Esophagus muscularis mucosa (tissue), 4 donors: ENCODE data around the gene AK4. TPM values are rescaled to one million over a fixed set of nuclear protein-coding genes. Genes with fewer than 3 reads are reported as not detected.

Experiments
- DNase-seq: peaks from one replicate; pipeline ENCODE4 v3.0.0-alpha.2; 2017; ENCODE audit errors: extremely low spot score
- H3K27ac ChIP-seq, 4 donors: fragments of 200-600 bp; sonication (generic); replicated peaks in 1 of 4; 1 replicate in 3 of 4; 2 replicates in 1 of 4; pipeline ENCODE4 v1.5.1; 2016 to 2019; ENCODE audit warnings: mild to moderate bottlenecking in 1 of 4
- H3K27me3 ChIP-seq, 4 donors: fragments of 200-600 bp; sonication (generic); one replicate each; pipeline versions ENCODE4 v1.5.1 to v1.6.0; 2016 to 2019
- H3K36me3 ChIP-seq, 4 donors: fragments of 200-600 bp; sonication (generic); one replicate each; pipeline ENCODE4 v1.5.1; 2016 to 2019
- H3K4me1 ChIP-seq, 4 donors: fragments of 200-600 bp; sonication (generic); one replicate each; pipeline ENCODE4 v1.5.1; 2016 to 2019
- H3K4me3 ChIP-seq, 4 donors: fragments of 200-600 bp; sonication (generic); 1 replicate in 2 of 4; 2 replicates in 2 of 4; pipeline ENCODE4 v1.5.1; 2016 to 2019; ENCODE audit warnings: mild to moderate bottlenecking in 4 of 4, moderate library complexity in 1 of 4
- H3K9me3 ChIP-seq, 4 donors: fragments of 200-600 bp; sonication (generic); 1 replicate in 3 of 4; 2 replicates in 1 of 4; pipeline ENCODE4 v1.5.1; 2016 to 2019
- CTCF ChIP-seq, 3 experiments: fragments of 200-600 bp in 2 of 3; fragments of 450-650 bp in 1 of 3; sonication (generic) in 2 of 3; IDR thresholded peaks; one replicate each; pipeline ENCODE4 v1.5.1; 2017 to 2019; ENCODE audit warnings: antibody characterized with exemption in 3 of 3, mild to moderate bottlenecking in 2 of 3, moderate library complexity in 1 of 3
- EP300 ChIP-seq: sonication (generic); formaldehyde crosslinking; IDR thresholded peaks from one replicate; pipeline ENCODE4 v1.6.1; 2017; ENCODE audit warnings: antibody characterized with exemption
- POLR2A ChIP-seq: fragments of 450-650 bp; IDR thresholded peaks from one replicate; pipeline ENCODE4 v1.6.1; 2017; ENCODE audit warnings: antibody characterized with exemption, moderate library complexity, mild to moderate bottlenecking, low read depth
- POLR2AphosphoS5 ChIP-seq, 2 donors: sonication (generic); formaldehyde crosslinking; IDR thresholded peaks; one replicate each; pipeline ENCODE4 v1.6.1; 2017; ENCODE audit warnings: antibody characterized with exemption in 2 of 2
- WGBS: methylation state at CpG from one replicate; pipeline ENCODE4 v1.1.5; 2018; 5-methylcytosine and 5-hydroxymethylcytosine counted together
- intact Hi-C: fragments of 100-400 bp; cut with DNase I; formaldehyde crosslinking; loops from one replicate; pipeline ENCODE4 v1.15.1; 2023
- total RNA-seq, 4 donors: library from RNA; depleted of rRNA; stranded (reverse); fragments of >200 nt; gene quantifications; one replicate each; pipeline versions ENCODE4 v1.1.0 to v1.2.1, GENCODE V29; 2016

The AK4 gene
- total RNA-seq, 4 donors from 2014 or later = 41.1 to 66.0 (median 51.2) TPM

- H3K27ac ChIP-seq = no peak overlapping the region
- WGBS = 85% methylated on average over 4 of the region's 4 CpGs
- no peaks in the 10 kb centered on the region for H3K9me3 ChIP-seq
- no peak overlapping the region for H3K4me3 ChIP-seq
- intact Hi-C loops = no loop called here
- TF ChIP-seq POLR2A (no peak), POLR2AphosphoS5 (IDR thresholded peaks at IDR 0.05) (no peak), CTCF (IDR thresholded peaks at IDR 0.05) (no peak), EP300 (no peak)
- H3K4me1 ChIP-seq = peaks cover 7 to 26% (median 23%) of the 10 kb centered on the region in 4 donors
- peaks cover 0 to 7% (median 2%) of the 10 kb centered on the region in 4 donors for H3K27me3 ChIP-seq
- no peak for DNase-seq
- no peaks in the 10 kb centered on the region for H3K36me3 ChIP-seq
These were observed 119.3 kb downstream of the AK4 start for GRCh38 chr1:65267271-65267670.

- Histone ChIP-seq H3K27ac (no peak overlapping the region), H3K9me3 (no peaks in the 10 kb centered on the region), H3K27me3 (peaks cover 0 to 7% (median 2%) of the 10 kb centered on the region in 4 donors), H3K4me1 (peaks cover 7 to 26% (median 23%) of the 10 kb centered on the region in 4 donors), H3K36me3 (no peaks in the 10 kb centered on the region), H3K4me3 (no peak overlapping the region)
- peak; percentile 37 for DNase-seq
- intact Hi-C loops = no loop called here
- WGBS = 62% methylated on average over 1 of the region's 1 CpG
- TF ChIP-seq CTCF (IDR thresholded peaks at IDR 0.05) (no peak), POLR2A (no peak), POLR2AphosphoS5 (IDR thresholded peaks at IDR 0.05) (no peak), EP300 (no peak)
These were observed 119.7 kb downstream of the AK4 start for GRCh38 chr1:65267683-65268082.

GRCh38 chr1:65269612-65270011, 121.6 kb downstream of the AK4 start:
- Histone ChIP-seq H3K27ac (no peak overlapping the region), H3K9me3 (no peaks in the 10 kb centered on the region), H3K4me1 (peaks cover 7 to 20% (median 18%) of the 10 kb centered on the region in 4 donors), H3K4me3 (no peak overlapping the region), H3K27me3 (peaks cover 0 to 7% (median 2%) of the 10 kb centered on the region in 4 donors), H3K36me3 (no peaks in the 10 kb centered on the region)
- 88% methylated on average over 2 of the region's 2 CpGs for WGBS
- intact Hi-C loops = no loop called here
- TF ChIP-seq POLR2AphosphoS5 (IDR thresholded peaks at IDR 0.05) (no peak), CTCF (IDR thresholded peaks at IDR 0.05) (no peak), EP300 (no peak), POLR2A (no peak)
- no peak for DNase-seq

GRCh38 chr1:65276197-65276939, 128.4 kb downstream of the AK4 start:
- H3K27ac ChIP-seq = no peak overlapping the region
- H3K36me3 ChIP-seq = no peaks in the 10 kb centered on the region
- intact Hi-C loops = no loop called here
- WGBS = 80% methylated on average over 1 of the region's 1 CpG
- H3K9me3 ChIP-seq = no peaks in the 10 kb centered on the region
- no peak for DNase-seq
- peaks cover 4 to 10% (median 7%) of the 10 kb centered on the region in 4 donors for H3K4me1 ChIP-seq
- TF ChIP-seq POLR2AphosphoS5 (IDR thresholded peaks at IDR 0.05) = no peak
- TF ChIP-seq CTCF (IDR thresholded peaks at IDR 0.05) = no peak
- no peak for TF ChIP-seq POLR2A
- H3K4me3 ChIP-seq = no peak overlapping the region
- no peaks in the 10 kb centered on the region for H3K27me3 ChIP-seq
